A549 treated with AZD9567 at 1 μM for 4 hours (cell line): ENCODE data around the gene WDR54. TPM values are rescaled to one million over a fixed set of nuclear protein-coding genes. Genes with fewer than 3 reads are reported as not detected.

Source experiments
- total RNA-seq: library from RNA; stranded (reverse); fragments of 200-300 nt; extraction: Qiagen RNA extraction; gene quantifications from 5 replicates; pipeline ENCODE4 v1.2.3, GENCODE V29; 2022; ENCODE audit not compliant: insufficient read depth

The WDR54 gene
- total RNA-seq = 81.9 to 90.0 TPM (median 89.3 TPM) in 5 replicates

GRCh38 chr2:74421221-74421870 lies at the start of gene WDR54, which contains the start of gene C2orf81:
Gene WDR54, plus strand, starts transcription at chr2:74421730. Its CDS starts 424 bp downstream, at chr2:74422154.
Gene C2orf81, minus strand, starts transcription at chr2:74421619. Its CDS starts 59 bp downstream, at chr2:74421560.

GRCh38 chr2:74379851-74380789 lies 41.4 kb upstream of the WDR54 start, which contains the start of gene DCTN1:
Gene DCTN1, minus strand, starts transcription at chr2:74380311. Its CDS starts 274 bp downstream, at chr2:74380037.

GRCh38 chr2:74441690-74442482 lies 20.4 kb downstream of the WDR54 start, which contains the start of gene RTKN:
Gene RTKN, minus strand, starts transcription at chr2:74441937. Its CDS starts 121 bp downstream, at chr2:74441816.

GRCh38 chr2:74454654-74455511 lies 33.4 kb downstream of the WDR54 start, which contains the start of gene INO80B:
Gene INO80B, plus strand, starts transcription at chr2:74455087. Its CDS starts 30 bp downstream, at chr2:74455117.

DNA sequence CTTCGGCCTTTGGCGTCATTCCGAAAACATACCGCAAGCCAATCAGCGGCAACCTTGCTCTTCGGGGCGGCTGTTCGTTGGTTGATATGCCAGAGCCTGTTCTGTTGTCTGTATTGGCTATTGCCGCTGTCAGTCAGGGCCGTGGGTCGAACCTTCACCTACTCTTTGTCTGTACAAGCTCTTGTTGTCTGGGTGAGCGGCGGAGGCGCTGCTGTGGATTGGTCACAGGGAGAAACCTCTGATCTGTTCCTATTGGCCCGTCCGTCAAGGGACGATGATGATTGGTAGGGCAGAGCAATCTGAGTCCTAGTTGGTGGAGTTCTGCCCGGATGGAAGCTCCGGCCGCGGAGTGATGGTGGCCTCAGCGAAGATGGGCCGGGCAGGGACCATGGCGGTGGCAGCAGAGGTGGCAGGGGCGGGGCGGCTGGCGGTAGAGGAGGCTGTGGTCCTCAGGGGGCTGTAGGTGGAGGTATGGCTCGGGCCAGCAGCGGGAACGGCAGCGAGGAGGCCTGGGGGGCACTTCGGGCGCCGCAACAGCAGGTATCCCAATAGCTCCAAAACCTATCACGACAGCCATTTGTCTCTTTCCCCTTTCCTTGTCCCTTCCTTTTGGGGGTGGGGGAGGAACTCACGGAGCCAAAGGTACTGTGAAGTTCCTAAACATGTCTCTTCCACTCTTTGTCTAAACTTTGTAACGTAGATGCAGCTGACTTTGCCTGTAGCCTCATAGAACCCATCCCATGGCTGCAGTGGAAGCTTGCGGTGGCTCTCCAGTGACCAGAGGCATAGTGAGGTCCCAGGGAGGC lies 36.8 kb downstream of the WDR54 start, which contains the start of gene WBP1:
Gene WBP1 (plus strand): TSS at position 307 of the 806 bp plus-strand sequence. CDS start 165 bp downstream, at position 472.

GRCh38 chr2:74472086-74472944 lies 50.8 kb downstream of the WDR54 start, which contains the start of gene MRPL53:
Gene MRPL53, minus strand, starts transcription at chr2:74472680. Its CDS starts 20 bp downstream, at chr2:74472660.

Other genes with a start within 250 kb of the WDR54 start
- gene MOB1A, start 242.9 kb upstream of the WDR54 start, total RNA-seq = 81.1 to 112 TPM (median 89.5 TPM) in 5 replicates
- gene MTHFD2, start 223.1 kb upstream of the WDR54 start, total RNA-seq = 168 to 230 TPM (median 177 TPM) in 5 replicates
- gene SLC4A5, start 78.3 kb upstream of the WDR54 start, total RNA-seq = 0.23 to 0.55 TPM (median 0.51 TPM) in 4 of 5 replicates, not detected in the other
- gene DCTN1, start 41.4 kb upstream of the WDR54 start, total RNA-seq = 108 to 152 TPM (median 145 TPM) in 5 replicates
- 2.9 to 5.0 TPM (median 4.2 TPM) in 5 replicates for gene C2orf81, start 111 bp upstream of the WDR54 start, total RNA-seq
- gene RTKN, start 20.2 kb downstream of the WDR54 start, total RNA-seq = 21.5 to 26.2 TPM (median 25.1 TPM) in 5 replicates
- 28.3 to 54.8 TPM (median 52.5 TPM) in 5 replicates for gene INO80B, start 33.4 kb downstream of the WDR54 start, total RNA-seq
- gene WBP1, start 36.7 kb downstream of the WDR54 start, total RNA-seq = 65.3 to 86.2 TPM (median 83.5 TPM) in 5 replicates
- 39.3 to 56.5 TPM (median 54.1 TPM) in 5 replicates for gene MOGS, start 43.7 kb downstream of the WDR54 start, total RNA-seq
- 98.3 to 143 TPM (median 142 TPM) in 5 replicates for gene MRPL53, start 51.0 kb downstream of the WDR54 start, total RNA-seq
- gene CCDC142, start 61.3 kb downstream of the WDR54 start, total RNA-seq = 14.4 to 15.4 TPM (median 14.5 TPM) in 5 replicates
- 12.7 to 19.4 TPM (median 18.6 TPM) in 5 replicates for gene TTC31, start 61.4 kb downstream of the WDR54 start, total RNA-seq
- 2.7 to 3.9 TPM (median 3.2 TPM) in 4 of 5 replicates, not detected in the other for gene LBX2, start 77.9 kb downstream of the WDR54 start, total RNA-seq
- 34.2 to 37.9 TPM (median 35.0 TPM) in 5 replicates for gene PCGF1, start 86.0 kb downstream of the WDR54 start, total RNA-seq
- gene TLX2, start 92.7 kb downstream of the WDR54 start, total RNA-seq = 0.28 to 0.46 TPM (median 0.37 TPM) in 4 of 5 replicates, not detected in the other
- gene DQX1, start 104.5 kb downstream of the WDR54 start, total RNA-seq = 0.09 to 0.27 TPM (median 0.16 TPM) in 3 of 5 replicates, not detected in the others
- gene AUP1, start 108.0 kb downstream of the WDR54 start, total RNA-seq = 174 to 251 TPM (median 241 TPM) in 5 replicates
- 35.6 to 41.1 TPM (median 39.5 TPM) in 5 replicates for gene HTRA2, start 108.2 kb downstream of the WDR54 start, total RNA-seq
- gene LOXL3, start 132.2 kb downstream of the WDR54 start, total RNA-seq = 0.22 to 8.4 TPM (median 0.42 TPM) in 5 replicates
- 3.7 to 6.0 TPM (median 4.8 TPM) in 5 replicates for gene DOK1, start 133.0 kb downstream of the WDR54 start, total RNA-seq
- gene M1AP, start 226.6 kb downstream of the WDR54 start, total RNA-seq = not detected in 5 replicates
- 9.7 to 12.1 TPM (median 11.4 TPM) in 5 replicates for gene SEMA4F, start 232.5 kb downstream of the WDR54 start, total RNA-seq